Globus pallidus (tissue), 1 donor: ENCODE data around the gene VPS35L.

ENCODE experiments used
- DNase-seq: peaks from one replicate; pipeline ENCODE4 v3.0.0-alpha.2; 2015; ENCODE audit warnings: low spot score

The VPS35L gene

GRCh38 chr16:19595043-19595767 is 39.7 kb downstream of the VPS35L start:
- DNase-seq, result no peak

DNA sequence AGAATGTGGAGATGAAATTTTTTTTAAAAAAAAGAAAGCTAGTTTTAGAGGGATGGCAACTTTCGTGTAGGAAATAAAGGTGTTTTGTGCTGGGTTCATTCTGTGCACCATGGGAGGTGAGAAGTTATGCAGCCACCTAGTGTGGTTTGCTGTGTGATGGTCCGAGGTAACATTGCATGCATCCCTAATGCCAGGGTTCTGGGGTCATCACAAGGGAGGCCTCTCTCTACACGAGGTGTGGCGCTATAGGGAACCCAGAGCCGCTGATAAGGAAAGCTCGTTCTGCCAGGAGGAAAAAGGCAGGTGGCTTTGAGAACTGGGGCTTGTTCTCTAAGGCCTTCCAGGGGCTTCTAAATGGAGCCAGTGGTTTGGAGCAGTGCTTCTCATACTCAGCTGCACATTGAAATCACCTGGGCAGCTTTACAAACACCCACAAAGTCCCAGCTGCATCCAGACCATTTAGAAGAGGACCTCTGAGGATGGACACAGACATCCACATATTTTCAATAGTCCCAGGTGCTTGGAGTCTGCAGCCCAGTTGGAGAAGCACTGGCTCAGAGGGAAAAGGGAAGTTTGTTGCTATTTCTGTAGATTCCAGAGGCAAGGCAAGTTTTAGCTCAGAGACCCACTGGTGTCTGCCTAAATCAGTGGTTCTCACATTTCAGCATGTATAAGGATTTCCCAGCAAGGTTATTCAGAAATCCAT is 43.5 kb downstream of the VPS35L start:
- no peak for DNase-seq

DNA sequence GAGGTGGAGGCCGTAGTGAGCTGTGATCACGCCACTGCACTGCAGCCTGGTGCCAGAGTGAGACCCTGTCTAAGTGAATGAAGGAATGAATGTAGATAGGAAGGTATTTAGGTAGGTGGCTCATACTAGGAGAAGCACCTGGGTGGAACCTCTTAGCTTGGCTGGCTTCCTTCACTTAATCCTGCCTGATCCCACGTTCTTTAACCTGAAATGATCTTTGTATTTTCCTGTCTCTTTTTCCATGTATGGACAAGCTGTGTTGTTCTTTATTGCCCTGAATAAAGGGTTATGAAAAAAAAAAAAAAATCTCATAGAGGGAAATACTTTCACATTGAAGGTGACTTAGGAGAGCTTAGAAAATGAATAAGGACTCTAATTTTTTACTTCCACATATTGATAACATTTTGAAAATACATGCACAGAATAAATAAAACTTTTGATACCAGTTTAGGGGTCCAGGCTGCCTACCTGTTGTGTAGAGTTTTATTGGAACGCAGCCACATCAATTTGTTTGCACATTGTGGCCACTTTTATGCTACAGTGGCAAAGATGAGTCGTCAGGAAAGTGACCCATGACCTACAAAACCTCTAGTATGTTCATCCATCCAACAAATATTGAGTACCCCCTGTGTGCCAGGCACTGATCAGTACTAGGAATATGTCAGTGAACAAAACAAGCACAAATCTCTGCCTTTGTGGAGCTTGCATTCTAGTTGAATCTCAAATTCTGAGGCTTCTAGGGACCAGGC is 44.6 kb downstream of the VPS35L start:
- no peak for DNase-seq

- DNase-seq, result peak; percentile 85
Observed at GRCh38 chr16:19601083-19601976, 45.8 kb downstream of the VPS35L start.

DNA sequence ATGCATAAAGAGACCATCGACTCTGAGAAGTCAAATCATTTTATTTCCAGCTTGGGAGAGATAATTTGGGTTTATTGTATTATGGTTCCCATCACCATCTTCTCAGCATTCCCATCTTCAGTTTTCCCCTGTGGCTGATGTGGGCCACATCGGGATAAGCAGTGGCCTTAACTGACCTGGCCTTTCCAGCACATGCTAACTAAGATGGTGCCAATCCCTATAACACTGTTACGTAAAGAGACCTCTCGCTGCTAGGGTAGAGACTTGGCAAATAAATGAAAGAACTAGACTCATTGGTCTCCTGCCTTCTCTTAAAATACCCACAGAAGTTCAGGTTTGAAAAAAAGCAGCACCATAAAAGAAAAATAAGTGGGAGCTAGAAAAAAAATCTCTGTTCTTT is 49.4 kb downstream of the VPS35L start:
- DNase-seq, result no peak

DNA sequence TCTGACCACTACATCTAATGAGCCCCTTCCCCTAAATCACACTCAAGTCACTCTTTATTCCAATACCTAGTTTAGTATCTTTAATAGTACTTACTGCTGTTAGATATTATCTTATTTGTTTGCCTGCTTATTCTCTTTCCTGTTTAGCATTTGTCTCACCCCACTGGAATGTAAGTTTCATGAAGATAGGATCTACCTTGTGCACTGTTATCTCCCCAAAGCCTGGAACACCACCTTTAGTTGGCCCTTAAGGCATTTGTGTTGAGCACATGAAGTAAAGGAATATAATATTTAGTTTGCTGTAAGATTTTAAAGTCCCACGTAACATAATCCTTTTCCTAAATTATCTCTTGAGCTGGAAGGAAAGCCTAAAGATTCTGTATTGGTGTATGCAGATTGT is 50.2 kb downstream of the VPS35L start:
- no peak for DNase-seq

- no peak for DNase-seq
Observed at GRCh38 chr16:19607616-19608280, 52.2 kb downstream of the VPS35L start.

- DNase-seq, result no peak
Observed at GRCh38 chr16:19609359-19609758, 53.9 kb downstream of the VPS35L start.

- no peak for DNase-seq
Observed at GRCh38 chr16:19610200-19610599, 54.7 kb downstream of the VPS35L start.

- no peak for DNase-seq
Observed at GRCh38 chr16:19613834-19614233, 58.3 kb downstream of the VPS35L start.

- no peak for DNase-seq
Observed at GRCh38 chr16:19616241-19616640, 60.7 kb downstream of the VPS35L start.

DNA sequence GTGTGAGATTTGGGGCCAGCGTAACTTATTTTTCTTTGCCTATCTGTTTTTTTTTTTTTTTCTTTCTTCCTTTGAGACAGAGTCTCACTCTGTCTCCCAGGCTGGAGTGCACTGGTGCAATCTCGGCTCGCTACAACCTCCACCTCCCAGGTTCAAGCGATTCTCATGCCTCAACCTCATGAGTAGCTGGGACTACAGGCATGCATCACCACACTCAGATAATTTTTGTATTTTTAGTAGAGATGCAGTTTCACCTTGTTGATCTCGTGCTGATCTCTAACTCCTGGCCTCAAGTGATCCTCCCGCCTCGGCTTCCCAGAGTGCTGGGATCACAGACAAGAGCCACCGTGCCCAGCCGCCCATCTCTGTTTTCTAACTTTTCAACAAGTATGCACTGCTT is 63.4 kb downstream of the VPS35L start:
- no peak for DNase-seq

DNA sequence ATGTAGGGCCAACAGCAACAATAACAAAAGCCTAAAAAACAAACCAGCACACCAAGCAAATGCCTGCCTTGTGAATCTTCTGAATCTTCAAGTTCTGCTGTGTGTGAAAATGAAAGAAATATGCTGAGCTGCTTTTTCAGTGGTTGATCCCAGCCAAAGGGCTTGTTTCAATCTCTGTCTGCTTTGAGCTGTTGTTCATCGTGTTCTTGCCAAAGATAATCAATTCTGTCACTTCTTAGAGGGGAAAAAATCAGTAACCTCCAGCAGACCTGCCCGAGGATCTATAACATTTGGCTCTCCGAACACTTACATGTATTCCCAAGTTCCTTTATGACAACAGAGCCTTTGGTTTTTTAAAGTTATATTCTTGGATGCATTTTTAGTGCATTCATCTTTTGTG is 65.9 kb downstream of the VPS35L start:
- DNase-seq, result no peak

- DNase-seq, result no peak
Observed at GRCh38 chr16:19625039-19625438, 69.5 kb downstream of the VPS35L start.

- no peak for DNase-seq
Observed at GRCh38 chr16:19636436-19637267, 81.1 kb downstream of the VPS35L start.

- DNase-seq, result no peak
Observed at GRCh38 chr16:19639986-19640421, 84.5 kb downstream of the VPS35L start.

- DNase-seq, result no peak
Observed at GRCh38 chr16:19642501-19642900, 87.0 kb downstream of the VPS35L start.

GRCh38 chr16:19644877-19645276 is 89.4 kb downstream of the VPS35L start:
- DNase-seq, result no peak

DNA sequence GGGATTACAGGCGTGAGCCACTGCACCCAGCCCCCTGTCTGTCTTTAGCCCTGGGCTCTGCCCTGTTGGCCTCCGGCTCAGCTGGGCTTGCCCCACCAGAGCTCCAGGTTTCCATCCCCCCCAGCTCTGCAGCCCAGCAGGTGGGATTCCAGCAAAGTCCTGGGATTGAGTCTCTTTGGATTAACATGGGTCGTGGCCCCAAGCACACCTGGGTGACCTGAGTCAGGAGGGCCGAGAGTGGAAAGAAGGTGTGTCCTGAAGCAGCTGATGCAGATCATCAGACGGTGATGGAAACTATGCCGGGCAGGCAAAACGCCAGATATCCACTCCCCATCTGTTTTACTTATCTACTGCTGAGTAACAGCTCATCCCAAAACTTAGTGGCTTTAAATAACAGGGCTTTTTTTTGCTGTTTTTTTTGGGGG is 90.1 kb downstream of the VPS35L start:
- no peak for DNase-seq

- no peak for DNase-seq
Observed at GRCh38 chr16:19649980-19650379, 94.5 kb downstream of the VPS35L start.
